GM23338 (cell line): Measurements from ENCODE around the gene PKNOX2. TPM values are rescaled to one million over a fixed set of nuclear protein-coding genes. Genes with fewer than 3 reads are reported as not detected.

Experiments
- ATAC-seq: fragments of 200-7000 bp; cut with Tn5 transposase; 3 replicates; pipeline ENCODE4 v1.9.1; 2020
- DNase-seq: peaks from one replicate; pipeline ENCODE4 v3.0.0-alpha.2; 2015; ENCODE audit warnings: low spot score
- H2AFZ ChIP-seq: fragments of 200-600 bp; sonication (generic); 2 replicates; pipeline ENCODE4 v1.8.0; 2016; ENCODE audit warnings: antibody characterized with exemption, mild to moderate bottlenecking, moderate library complexity
- H3F3A ChIP-seq: fragments of 200-600 bp; sonication (generic); replicated peaks from 2 replicates; pipeline ENCODE4 v1.8.0; 2017; ENCODE audit warnings: antibody characterized with exemption, mixed run types, low read depth
- H3K27ac ChIP-seq: fragments of 200-600 bp; sonication (generic); 2 replicates; pipeline ENCODE4 v1.6.1; 2016; ENCODE audit warnings: low read depth
- H3K27me3 ChIP-seq: fragments of 200-600 bp; sonication (generic); 2 replicates; pipeline ENCODE4 v1.8.0; 2016; ENCODE audit warnings: mild to moderate bottlenecking, mixed run types, moderate library complexity; ENCODE audit not compliant: insufficient read depth
- H3K36me3 ChIP-seq: fragments of 200-600 bp; sonication (generic); 2 replicates; pipeline ENCODE4 v1.8.0; 2016; ENCODE audit warnings: mild to moderate bottlenecking; ENCODE audit not compliant: insufficient read depth
- H3K4me1 ChIP-seq: fragments of 200-600 bp; sonication (generic); 2 replicates; pipeline ENCODE4 v1.8.0; 2016; ENCODE audit warnings: mild to moderate bottlenecking, moderate library complexity; ENCODE audit not compliant: insufficient read depth
- H3K4me2 ChIP-seq: fragments of 200-600 bp; sonication (generic); 2 replicates; pipeline ENCODE4 v1.7.1; 2017; ENCODE audit warnings: mixed run types
- H3K4me3 ChIP-seq: fragments of 200-600 bp; sonication (generic); 2 replicates; pipeline ENCODE4 v1.6.1; 2016; ENCODE audit warnings: mixed run types
- H3K79me2 ChIP-seq: fragments of 200-600 bp; sonication (generic); replicated peaks from 2 replicates; pipeline ENCODE4 v1.8.0; 2017; ENCODE audit warnings: mild to moderate bottlenecking; ENCODE audit not compliant: insufficient read depth
- H3K9me2 ChIP-seq: fragments of 200-600 bp; sonication (generic); 2 replicates; pipeline ENCODE4 v1.8.0; 2017; ENCODE audit not compliant: insufficient read depth
- H4K20me1 ChIP-seq: fragments of 200-600 bp; sonication (generic); replicated peaks from 2 replicates; pipeline ENCODE4 v1.8.0; 2017; ENCODE audit warnings: mild to moderate bottlenecking; ENCODE audit not compliant: insufficient read depth
- H3K27ac Mint-ChIP-seq: 2 replicates; pipeline ENCODE4 v1.8.0; 2020; ENCODE audit warnings: inconsistent platforms, mild to moderate bottlenecking, moderate library complexity, mixed read lengths
- H3K27me3 Mint-ChIP-seq: 3 replicates; pipeline ENCODE4 v1.8.0; 2022; ENCODE audit warnings: low read depth, mild to moderate bottlenecking, moderate library complexity, mixed read lengths, inconsistent platforms; ENCODE audit not compliant: insufficient read depth, poor library complexity
- H3K36me3 Mint-ChIP-seq: 3 replicates; pipeline ENCODE4 v1.8.0; 2021; ENCODE audit warnings: low read depth, mild to moderate bottlenecking, inconsistent platforms, moderate library complexity, mixed read lengths
- H3K4me1 Mint-ChIP-seq: 3 replicates; pipeline ENCODE4 v1.8.0; 2020; ENCODE audit warnings: mild to moderate bottlenecking, inconsistent platforms, mixed read lengths
- H3K4me3 Mint-ChIP-seq: 3 replicates; pipeline ENCODE4 v1.8.0; 2021; ENCODE audit warnings: moderate library complexity, mild to moderate bottlenecking, inconsistent platforms, mixed read lengths
- H3K9me3 Mint-ChIP-seq: 3 replicates; pipeline ENCODE4 v1.8.0; 2020; ENCODE audit warnings: moderate library complexity, mild to moderate bottlenecking, inconsistent platforms, mixed read lengths
- POLR2AphosphoS5 ChIP-seq: IDR thresholded peaks from 2 replicates; pipeline ENCODE4 v1.6.1; 2016; ENCODE audit warnings: antibody characterized with exemption, low read depth
- ZNF114 ChIP-seq: fragments of 250-450 bp; sonication (Bioruptor Pico); IDR thresholded peaks from 2 replicates; pipeline ENCODE4 v1.5.0; 2020; ENCODE audit warnings: mild to moderate bottlenecking, moderate library complexity
- ZNF462 ChIP-seq: fragments of 250-450 bp; sonication (Bioruptor Pico); IDR thresholded peaks from 2 replicates; pipeline ENCODE4 v1.5.0; 2020; ENCODE audit warnings: mild to moderate bottlenecking, moderate library complexity
- polyA plus RNA-seq: library from polyadenylated mRNA; unstranded; fragments of >200 nt; fragmentation: Nextera tagmentation; extraction: Ambion mirVana; gene quantifications from 2 replicates; pipeline ENCODE4 v1.2.1, GENCODE V29; 2016
- total RNA-seq: library from RNA; depleted of rRNA; stranded (reverse); fragments of >200 nt; shearing (Covaris generic); gene quantifications from 2 replicates; pipeline ENCODE4 v1.2.3, GENCODE V29; 2014
- TF ChIP-seq, protein P1 (sequence below), 2 experiments: fragments of 200-600 bp in 1 of 2; sonication (generic) in 1 of 2; conservative IDR thresholded peaks; 2 replicates each; pipeline versions ENCODE4 v1.5.1 to v1.6.1; 2016 to 2017; ENCODE audit warnings: antibody characterized with exemption in 2 of 2, low read depth in 2 of 2, mild to moderate bottlenecking in 2 of 2, moderate library complexity in 1 of 2

Gene PKNOX2
- total and polyA plus RNA-seq, 2 experiments from 2014 or later, result 0.42 to 0.83 TPM

GRCh38 chr11:125170510-125171031 lies 6.0 kb downstream of the PKNOX2 start (continued):
- TF ChIP-seq ZNF462 (CRISPR knock-in tag), result no peak

- DNase-seq (no peak), ATAC-seq (peak; percentile 5; the same call in 2 of the 3 replicates)
- H3K4me1 Mint-ChIP-seq, result peaks cover 60% of the 10 kb centered on the region
- Histone ChIP-seq H3K79me2 (no peaks in the 10 kb centered on the region), H3K4me3 (no peak overlapping the region), H3K36me3 (no peaks in the 10 kb centered on the region), H3K4me1 (peaks cover 43% of the 10 kb centered on the region), H3K27ac (no peak overlapping the region), H4K20me1 (no peaks in the 10 kb centered on the region), H3K9me2 (no peaks in the 10 kb centered on the region; the same call in 1 of the 2 replicates), H3K4me2 (no peak overlapping the region), H2AFZ (no peak overlapping the region), H3K27me3 (peaks cover 48% of the 10 kb centered on the region), H3F3A (peaks cover 11% of the 10 kb centered on the region; the same call in 1 of the 2 replicates)
- H3K27me3 Mint-ChIP-seq, result peaks cover 52% of the 10 kb centered on the region
- no peak overlapping the region for H3K4me3 Mint-ChIP-seq
- no peak for TF ChIP-seq ZNF114 (CRISPR knock-in tag)
- TF ChIP-seq, protein P1, sequence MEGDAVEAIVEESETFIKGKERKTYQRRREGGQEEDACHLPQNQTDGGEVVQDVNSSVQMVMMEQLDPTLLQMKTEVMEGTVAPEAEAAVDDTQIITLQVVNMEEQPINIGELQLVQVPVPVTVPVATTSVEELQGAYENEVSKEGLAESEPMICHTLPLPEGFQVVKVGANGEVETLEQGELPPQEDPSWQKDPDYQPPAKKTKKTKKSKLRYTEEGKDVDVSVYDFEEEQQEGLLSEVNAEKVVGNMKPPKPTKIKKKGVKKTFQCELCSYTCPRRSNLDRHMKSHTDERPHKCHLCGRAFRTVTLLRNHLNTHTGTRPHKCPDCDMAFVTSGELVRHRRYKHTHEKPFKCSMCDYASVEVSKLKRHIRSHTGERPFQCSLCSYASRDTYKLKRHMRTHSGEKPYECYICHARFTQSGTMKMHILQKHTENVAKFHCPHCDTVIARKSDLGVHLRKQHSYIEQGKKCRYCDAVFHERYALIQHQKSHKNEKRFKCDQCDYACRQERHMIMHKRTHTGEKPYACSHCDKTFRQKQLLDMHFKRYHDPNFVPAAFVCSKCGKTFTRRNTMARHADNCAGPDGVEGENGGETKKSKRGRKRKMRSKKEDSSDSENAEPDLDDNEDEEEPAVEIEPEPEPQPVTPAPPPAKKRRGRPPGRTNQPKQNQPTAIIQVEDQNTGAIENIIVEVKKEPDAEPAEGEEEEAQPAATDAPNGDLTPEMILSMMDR (conservative IDR thresholded peaks at IDR 0.05; ENCODE audit: low read depth in 2 of 2), result no peak
- no peak for TF ChIP-seq POLR2AphosphoS5
- no peak overlapping the region for H3K27ac Mint-ChIP-seq
- no peaks in the 10 kb centered on the region for H3K36me3 Mint-ChIP-seq
- H3K9me3 Mint-ChIP-seq, result no peaks in the 10 kb centered on the region
Measured at GRCh38 chr11:125171974-125172373, 7.4 kb downstream of the PKNOX2 start.
